OCI-LY3 (cell line): Measurements from ENCODE around the gene PTGER2.

Experiments used
- H2AFZ ChIP-seq: fragments of 200-600, 300-600 bp; shearing (Covaris generic); 2 replicates; pipeline ENCODE4 v1.6.0; 2014; ENCODE audit warnings: antibody characterized with exemption, low read depth, low read length
- H3K27ac ChIP-seq: fragments of 200-600, 300-600 bp; sonication (generic); 2 replicates; pipeline ENCODE4 v1.5.1; 2014; ENCODE audit warnings: mild to moderate bottlenecking, low read length, moderate library complexity, mixed read lengths
- H3K27me3 ChIP-seq: fragments of 200-600, 300-600 bp; sonication (generic); 2 replicates; pipeline ENCODE4 v1.6.1; 2014; ENCODE audit warnings: low read depth, low read length, mixed read lengths
- H3K36me3 ChIP-seq: fragments of 200-600, 300-600 bp; sonication (generic); replicated peaks from 2 replicates; pipeline ENCODE3; 2014; ENCODE audit warnings: low read depth, low read length, mixed read lengths
- H3K4me1 ChIP-seq: fragments of 300-600, 200-600 bp; sonication (generic); 2 replicates; pipeline ENCODE4 v1.6.1; 2014; ENCODE audit warnings: low read length, mixed read lengths
- H3K4me2 ChIP-seq: fragments of 200-600, 300-600 bp; sonication (generic); 2 replicates; pipeline ENCODE4 v1.6.1; 2014; ENCODE audit warnings: low read length, mixed read lengths
- H3K4me3 ChIP-seq: fragments of 300-600, 200-600 bp; sonication (generic); 2 replicates; pipeline ENCODE4 v1.5.1; 2014; ENCODE audit warnings: antibody characterized with exemption, mild to moderate bottlenecking, low read length, moderate library complexity
- H3K79me2 ChIP-seq: fragments of 300-600, 200-600 bp; shearing (Covaris generic); 2 replicates; pipeline ENCODE4 v1.6.1; 2014; ENCODE audit warnings: mild to moderate bottlenecking, low read length, mixed read lengths
- H3K9ac ChIP-seq: fragments of 300-600, 200-600 bp; shearing (Covaris generic); 2 replicates; pipeline ENCODE4 v1.6.0; 2014; ENCODE audit warnings: mild to moderate bottlenecking, low read length, moderate library complexity
- H3K9me3 ChIP-seq: fragments of 200-600, 300-600 bp; shearing (Covaris generic); 2 replicates; pipeline ENCODE4 v1.6.1; 2014; ENCODE audit warnings: low read length, mixed read lengths; ENCODE audit not compliant: insufficient read depth
- H4K20me1 ChIP-seq: fragments of 200-600, 300-600 bp; sonication (generic); 2 replicates; pipeline ENCODE4 v1.6.1; 2016; ENCODE audit warnings: low read length, mixed read lengths; ENCODE audit not compliant: insufficient read depth
- CTCF ChIP-seq: fragments of 200-600, 300-600 bp; sonication (generic); IDR thresholded peaks from 2 replicates; pipeline ENCODE4 v1.5.1; 2014; ENCODE audit warnings: antibody characterized with exemption, low read length, low read depth
- EZH2phosphoT487 ChIP-seq: fragments of 200-600 bp; shearing (Covaris generic); IDR thresholded peaks from 2 replicates; pipeline ENCODE4 v1.6.1; 2018; ENCODE audit warnings: antibody characterized with exemption, mixed run types, low read depth

The PTGER2 gene

DNA sequence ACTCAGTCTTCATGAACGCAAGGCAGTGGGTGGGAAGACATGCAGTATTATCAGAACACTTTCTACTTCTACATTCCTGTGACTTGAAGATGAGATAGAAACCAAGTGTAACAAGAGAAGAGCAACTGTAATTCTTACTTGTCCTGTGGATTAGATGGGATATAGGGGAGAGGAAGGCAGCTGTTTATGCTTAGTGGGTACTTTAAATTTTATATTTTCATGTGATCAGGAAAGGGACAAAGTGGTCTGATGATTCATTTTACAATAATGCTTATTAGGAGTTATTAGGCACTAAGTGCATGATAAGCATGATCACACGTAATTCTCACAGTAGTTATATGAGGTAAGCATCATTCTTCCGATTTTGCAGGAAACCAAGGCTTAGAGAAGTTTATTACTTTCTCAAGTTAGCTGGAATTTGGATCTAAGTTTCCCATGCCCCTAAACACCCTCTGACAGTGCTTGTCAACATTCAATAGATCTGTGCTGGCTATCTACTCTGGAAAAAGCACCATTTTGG lies 52.7 kb downstream of the PTGER2 start:
- Histone ChIP-seq H3K9me3 (no peaks in the 10 kb centered on the region), H3K4me1 (no peaks in the 10 kb centered on the region), H2AFZ (no peak overlapping the region), H3K36me3 (no peaks in the 10 kb centered on the region), H3K9ac (no peak overlapping the region), H3K4me2 (no peak overlapping the region), H3K4me3 (no peak overlapping the region), H3K27ac (no peak overlapping the region), H4K20me1 (no peaks in the 10 kb centered on the region), H3K79me2 (no peaks in the 10 kb centered on the region), H3K27me3 (peaks cover 96% of the 10 kb centered on the region)
- TF ChIP-seq EZH2phosphoT487 (no peak), CTCF (no peak)

DNA sequence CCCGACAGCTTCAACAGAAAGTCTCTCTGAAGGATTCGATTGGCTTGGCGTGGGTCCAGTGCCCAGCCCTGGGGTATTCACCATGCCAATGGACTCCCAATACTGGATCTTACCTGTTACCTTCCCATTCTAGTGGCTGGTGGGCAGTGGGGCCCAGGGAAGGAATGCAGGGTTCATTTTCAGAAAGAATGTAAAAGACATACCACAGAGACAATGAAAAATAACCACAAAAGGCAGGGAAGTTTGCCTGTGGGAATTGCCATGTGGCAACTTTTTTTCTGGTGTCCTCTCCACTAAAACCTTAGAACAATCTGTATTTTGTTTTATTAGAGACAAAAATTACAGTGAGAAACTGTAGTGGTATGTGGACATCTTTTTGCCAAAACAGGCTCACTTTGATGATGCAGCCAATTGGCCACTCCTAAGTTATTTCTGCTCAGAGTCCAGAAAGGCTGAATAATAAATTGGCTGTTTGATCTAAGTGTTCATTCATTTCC lies 55.2 kb downstream of the PTGER2 start:
- Histone ChIP-seq H4K20me1 (no peaks in the 10 kb centered on the region), H3K79me2 (no peaks in the 10 kb centered on the region), H2AFZ (no peak overlapping the region), H3K9ac (no peak overlapping the region), H3K36me3 (no peaks in the 10 kb centered on the region), H3K4me2 (no peak overlapping the region), H3K27ac (no peak overlapping the region), H3K9me3 (no peaks in the 10 kb centered on the region), H3K4me1 (no peaks in the 10 kb centered on the region), H3K4me3 (no peak overlapping the region), H3K27me3 (peaks cover 81% of the 10 kb centered on the region)
- TF ChIP-seq EZH2phosphoT487: no peak
- TF ChIP-seq CTCF: no peak

DNA sequence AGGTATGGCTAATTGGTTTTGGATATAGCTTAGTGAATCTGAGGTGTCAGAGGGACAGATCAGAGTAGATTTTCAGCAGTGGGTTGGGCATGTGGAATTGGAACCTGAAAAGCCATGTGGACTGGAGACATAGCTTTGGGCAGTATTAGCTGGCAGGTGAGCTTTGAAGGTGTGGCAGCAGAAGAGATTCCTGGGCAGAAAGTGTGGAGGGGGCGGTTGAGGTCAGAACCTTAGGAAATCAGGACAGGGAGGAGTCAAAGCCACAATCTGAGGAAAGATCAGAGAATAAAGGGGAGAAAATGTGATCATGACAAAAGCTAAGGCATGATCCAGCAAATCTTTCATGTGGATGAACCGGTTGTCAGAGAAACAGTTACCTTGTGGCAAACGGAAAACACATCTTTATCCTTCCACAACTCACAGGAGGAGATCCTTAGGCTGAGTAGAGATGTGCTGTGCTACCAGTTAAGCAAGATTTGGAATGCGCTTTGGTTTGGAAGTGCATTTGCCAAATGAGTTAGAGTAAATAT lies 56.4 kb downstream of the PTGER2 start:
- H3K4me1 ChIP-seq: no peaks in the 10 kb centered on the region
- no peak overlapping the region for H3K4me3 ChIP-seq
- peaks cover 73% of the 10 kb centered on the region for H3K27me3 ChIP-seq
- H2AFZ ChIP-seq: no peak overlapping the region
- no peak overlapping the region for H3K27ac ChIP-seq
- H3K9me3 ChIP-seq: no peaks in the 10 kb centered on the region
- H3K4me2 ChIP-seq: no peak overlapping the region
- H3K36me3 ChIP-seq: no peaks in the 10 kb centered on the region
- H4K20me1 ChIP-seq: no peaks in the 10 kb centered on the region
- H3K79me2 ChIP-seq: no peaks in the 10 kb centered on the region
- TF ChIP-seq EZH2phosphoT487 (no peak), CTCF (no peak)
- H3K9ac ChIP-seq: no peak overlapping the region

GRCh38 chr14:52377940-52378339 lies 63.8 kb downstream of the PTGER2 start:
- Histone ChIP-seq H3K27me3 (peaks cover 47% of the 10 kb centered on the region), H3K36me3 (no peaks in the 10 kb centered on the region), H3K4me2 (no peak overlapping the region), H4K20me1 (no peaks in the 10 kb centered on the region), H3K4me1 (no peaks in the 10 kb centered on the region), H2AFZ (no peak overlapping the region), H3K9me3 (no peaks in the 10 kb centered on the region), H3K79me2 (no peaks in the 10 kb centered on the region), H3K27ac (no peak overlapping the region), H3K9ac (no peak overlapping the region), H3K4me3 (no peak overlapping the region)
- 0 out of 2 replicates have a peak, but pooled peaks have one; percentile 18 for TF ChIP-seq CTCF
- no peak for TF ChIP-seq EZH2phosphoT487
